IPS DF 4.7 (cell line): ENCODE measurements around the gene UFSP1.
"Not testable (repeated sequence)": the region's sequence is repeated elsewhere in the genome, so short reads cannot be mapped to it uniquely, and the experiment has no call there.

ENCODE experiments used
- DNase-seq: peaks from one replicate; pipeline ENCODE4 v3.0.0-alpha.2; 2013; ENCODE audit warnings: low spot score; ENCODE audit errors: extremely low read depth

Gene UFSP1

DNA sequence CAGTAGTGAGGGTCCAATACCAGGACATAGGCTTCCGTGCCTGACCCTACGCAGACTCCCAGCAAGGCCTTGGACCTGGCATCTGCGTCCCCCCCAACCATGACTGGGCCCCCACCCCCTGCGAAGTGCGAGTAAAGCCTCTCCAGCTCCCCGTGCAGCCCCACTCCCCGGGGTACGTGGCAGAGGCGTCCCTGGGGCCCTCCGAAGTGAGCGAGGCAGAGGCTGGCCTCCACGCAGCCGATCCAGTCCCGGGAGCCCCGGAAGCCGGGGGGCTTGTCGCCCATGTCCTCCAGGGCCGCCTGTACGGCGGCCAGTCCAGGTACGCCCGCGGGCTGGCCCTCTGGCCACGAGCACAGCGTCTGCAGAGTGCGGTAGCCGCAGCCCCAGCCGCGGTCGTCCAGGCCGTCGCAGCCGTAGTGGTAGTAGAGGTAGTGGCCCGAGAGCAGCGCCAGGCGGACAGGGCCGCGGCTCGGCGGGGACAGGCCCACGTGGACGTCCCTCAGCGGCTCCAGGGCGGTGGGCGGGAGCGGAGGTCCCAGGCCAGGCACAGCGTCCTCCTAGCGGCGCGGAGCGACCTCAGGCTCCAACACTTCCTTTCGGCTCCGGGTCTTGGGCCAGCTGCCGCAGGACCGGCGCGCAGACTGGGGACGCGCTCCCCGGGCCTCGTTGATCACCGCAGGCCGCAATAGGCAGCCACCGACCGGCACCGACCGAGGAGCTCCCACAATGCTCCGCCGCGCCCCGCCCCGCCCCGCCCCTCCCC is at the start of gene UFSP1:
UFSP1 (minus strand) TSS at position 728 of the 763 bp plus-strand sequence; CDS start at position 284, 444 bp downstream.
- DNase-seq = no peak

DNA sequence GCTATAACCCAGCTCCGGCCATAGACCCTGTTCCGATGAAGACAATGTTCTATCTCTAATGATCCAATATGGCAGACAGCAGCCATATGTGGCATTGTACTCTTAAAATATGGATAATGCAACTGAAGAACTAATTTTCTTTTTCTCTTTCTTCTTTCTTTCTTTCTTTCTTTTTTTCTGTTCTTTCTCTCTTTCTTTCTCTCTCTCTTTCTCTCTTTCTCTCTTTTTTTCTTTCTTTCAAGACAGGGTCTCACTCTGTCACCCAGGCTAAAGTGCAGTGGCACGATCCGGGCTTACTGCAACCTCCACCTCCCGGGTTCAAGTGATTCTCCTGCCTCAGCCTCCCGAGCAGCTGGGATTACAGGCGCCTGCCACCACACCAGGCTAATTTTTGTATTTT is 46.7 kb upstream of the UFSP1 start:
- DNase-seq = not testable (repeated sequence)

DNA sequence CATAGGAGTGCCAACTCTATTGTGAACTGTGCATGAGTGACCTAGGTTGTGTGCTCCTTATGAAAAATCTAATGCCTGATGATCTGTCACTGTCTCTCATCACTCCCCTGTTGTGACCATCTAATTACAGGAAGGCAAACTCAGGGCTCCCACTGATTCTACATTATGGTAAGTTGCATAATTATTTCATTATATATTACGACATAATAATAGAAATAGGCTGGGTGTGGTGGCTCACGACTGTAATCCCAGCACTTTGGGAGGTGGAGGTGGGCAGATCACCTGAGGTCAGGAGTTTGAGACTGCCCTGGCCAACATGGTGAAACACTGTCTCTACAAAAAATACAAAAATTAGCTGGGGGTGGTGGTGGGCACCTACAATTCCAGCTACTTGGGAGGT is 45.9 kb upstream of the UFSP1 start:
- not testable (repeated sequence) for DNase-seq

DNA sequence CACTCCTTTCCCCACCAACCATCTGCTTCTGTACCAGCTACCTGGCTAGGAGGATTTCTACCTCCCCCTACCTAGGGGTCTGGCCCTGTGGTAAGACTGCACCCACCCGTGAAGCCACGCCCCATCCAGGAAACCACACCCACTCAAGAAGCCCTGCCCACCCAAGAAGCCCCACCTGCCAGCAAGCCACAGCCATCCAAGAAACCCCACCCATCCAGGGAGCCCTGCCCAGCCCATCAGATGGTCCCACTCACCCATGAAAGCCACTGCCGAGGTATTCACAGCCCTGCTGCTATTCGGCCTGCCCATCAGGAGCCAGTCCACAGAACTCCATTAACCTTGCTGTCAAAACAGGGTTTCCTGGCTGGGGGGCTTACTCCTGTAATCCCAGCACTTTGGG is 44.2 kb upstream of the UFSP1 start:
- DNase-seq = no peak

DNA sequence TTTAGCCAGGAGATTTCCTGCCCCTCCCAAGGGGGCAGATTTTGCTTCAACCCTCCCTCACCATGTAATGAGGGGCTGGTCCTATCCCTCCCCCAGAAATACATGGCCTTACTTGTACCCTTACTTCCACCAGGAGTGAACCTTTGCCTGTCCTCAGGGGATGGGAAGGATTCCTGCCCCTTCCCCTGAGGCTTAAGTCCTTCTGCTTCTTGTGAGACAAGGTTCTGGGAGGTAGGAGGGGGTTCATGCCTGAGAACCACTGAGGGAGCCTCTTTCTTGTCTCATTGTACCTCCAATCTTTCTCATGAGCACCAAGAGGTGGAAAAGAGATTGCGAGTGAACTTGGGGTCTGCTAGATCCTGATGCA is 40.3 kb upstream of the UFSP1 start:
- DNase-seq = no peak

DNA sequence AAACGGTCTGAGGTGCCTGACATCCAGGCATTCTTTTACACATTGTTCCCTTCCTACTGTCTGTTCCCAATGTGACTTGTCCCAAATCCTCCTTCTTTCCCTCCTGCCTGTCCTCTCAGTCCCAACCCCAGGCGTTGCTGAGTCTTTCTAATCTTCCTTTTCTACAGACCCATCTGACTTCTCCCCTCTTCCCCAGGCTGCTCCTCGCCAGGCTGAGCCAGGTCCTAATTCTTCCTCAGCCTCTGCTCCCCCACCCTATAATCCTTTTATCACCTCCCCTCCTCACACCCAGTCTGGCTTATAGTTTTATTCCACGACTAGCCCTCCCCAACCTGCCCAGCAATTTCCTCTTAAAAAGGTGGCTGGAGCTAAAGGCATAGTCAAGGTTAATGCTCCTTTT is 34.1 kb upstream of the UFSP1 start:
- not testable (repeated sequence) for DNase-seq

DNA sequence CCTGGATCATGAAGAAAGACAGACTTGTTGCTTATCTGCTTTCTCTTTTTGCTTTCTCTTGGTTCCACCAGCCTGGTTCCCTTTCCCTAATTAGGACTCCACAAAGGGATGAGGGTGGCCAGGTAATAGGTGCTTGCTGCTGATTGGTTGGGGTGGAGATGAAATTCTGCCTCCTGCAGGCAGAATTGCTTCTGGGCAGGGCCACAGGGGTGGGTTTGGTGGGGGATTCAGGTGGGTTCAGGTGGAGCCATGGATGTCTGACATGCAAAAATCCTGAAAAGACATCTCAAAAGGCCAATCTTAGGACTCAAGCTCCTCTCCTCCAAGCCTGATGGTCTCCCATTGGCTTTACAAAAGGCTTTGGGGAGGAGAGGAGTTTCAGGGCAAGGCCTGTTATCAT is 31.5 kb upstream of the UFSP1 start:
- DNase-seq = no peak

DNA sequence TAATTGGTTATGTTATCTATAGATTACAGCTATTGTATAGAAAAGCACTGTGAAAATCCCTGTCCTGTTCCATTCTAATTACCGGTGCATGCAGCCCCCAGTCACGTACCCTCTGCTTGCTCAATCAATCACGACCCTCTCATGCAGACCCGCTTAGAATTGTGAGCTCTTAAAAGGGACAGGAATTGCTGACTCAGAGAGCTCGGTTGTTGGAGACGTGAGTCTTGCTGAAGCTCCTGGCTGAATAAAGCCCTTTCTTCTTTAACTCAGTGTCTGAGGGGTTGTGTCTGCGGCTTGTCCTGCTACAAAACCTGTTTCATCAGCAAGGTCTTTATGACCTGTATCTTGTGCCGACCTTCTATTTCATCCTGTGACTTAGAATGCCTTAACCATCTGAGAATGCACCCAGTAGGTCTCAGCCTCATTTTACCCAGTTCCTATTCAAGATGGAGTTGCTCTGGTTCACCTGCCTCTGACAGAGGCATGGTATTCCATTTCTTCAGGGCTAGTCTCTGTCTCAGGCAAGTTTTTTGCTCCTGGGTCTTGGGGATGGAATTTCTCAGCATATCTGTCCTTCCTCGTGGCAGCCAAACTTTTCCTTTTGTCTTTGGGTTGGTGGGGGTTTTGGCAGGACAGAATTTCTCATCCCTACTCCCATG is 30.4 kb upstream of the UFSP1 start:
- DNase-seq = not testable (repeated sequence)

- DNase-seq = not testable (repeated sequence)
These were observed 29.8 kb upstream of the UFSP1 start for GRCh38 chr7:100919335-100919734.

DNA sequence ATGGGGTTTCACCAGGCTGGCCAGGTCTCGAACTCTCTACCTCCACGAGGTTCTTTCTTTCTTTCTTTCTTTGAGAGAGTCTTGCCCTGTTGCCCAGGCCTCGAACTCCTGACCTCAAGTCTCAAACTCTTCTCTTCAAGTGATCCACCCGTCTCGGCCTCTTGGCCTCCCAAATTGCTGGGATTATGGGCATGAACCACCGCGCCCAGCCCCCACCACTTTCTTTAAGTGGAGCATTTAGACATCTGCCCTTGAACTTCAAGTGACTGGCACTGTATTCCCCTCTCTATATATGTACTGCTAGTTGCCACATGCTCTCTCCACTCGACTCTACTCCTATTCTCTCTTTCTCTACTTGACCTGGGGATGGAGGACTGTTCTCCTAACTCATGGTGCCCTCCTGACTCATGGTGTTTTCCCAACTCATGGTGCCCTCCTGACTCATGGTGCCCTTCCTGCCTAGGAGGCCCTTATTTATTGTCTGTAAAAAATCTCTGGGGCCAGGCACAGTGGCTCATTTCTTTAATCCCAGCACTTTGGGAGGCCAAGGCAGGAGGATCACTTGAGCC is 25.4 kb upstream of the UFSP1 start:
- no peak for DNase-seq

DNA sequence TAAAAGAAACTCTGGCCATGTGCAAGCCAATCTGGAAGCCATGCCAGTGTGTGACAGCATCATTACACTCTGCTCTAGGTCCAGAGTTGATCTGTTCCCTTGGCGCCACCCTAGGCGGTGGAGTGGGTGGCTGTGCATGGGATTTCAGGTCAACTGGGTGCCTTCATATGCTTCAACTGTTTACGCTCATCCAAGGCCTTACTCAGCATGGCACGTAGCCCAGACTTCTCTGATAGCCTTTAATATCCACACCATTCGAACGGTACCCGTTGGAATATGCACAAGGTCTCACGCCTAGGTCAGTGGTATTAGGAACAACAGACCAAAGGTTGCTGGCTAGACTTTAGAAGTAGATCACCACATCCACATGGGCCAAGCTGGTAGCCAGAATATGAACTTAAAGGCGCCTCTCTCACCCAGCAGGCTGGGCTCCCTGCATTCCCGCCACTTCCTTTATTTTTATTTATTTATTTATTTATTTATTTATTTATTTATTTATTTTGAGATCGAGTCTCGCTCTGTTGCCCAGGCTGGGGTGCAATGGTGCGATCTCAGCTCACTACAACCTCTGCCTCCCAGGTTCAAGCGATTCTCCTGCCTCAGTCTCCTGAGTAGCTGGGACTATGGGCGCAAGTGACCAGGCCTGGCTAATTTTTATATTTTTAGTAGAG is 24.8 kb upstream of the UFSP1 start:
- no peak for DNase-seq

- DNase-seq = no peak
These were observed 22.0 kb upstream of the UFSP1 start for GRCh38 chr7:100911484-100911883.

DNA sequence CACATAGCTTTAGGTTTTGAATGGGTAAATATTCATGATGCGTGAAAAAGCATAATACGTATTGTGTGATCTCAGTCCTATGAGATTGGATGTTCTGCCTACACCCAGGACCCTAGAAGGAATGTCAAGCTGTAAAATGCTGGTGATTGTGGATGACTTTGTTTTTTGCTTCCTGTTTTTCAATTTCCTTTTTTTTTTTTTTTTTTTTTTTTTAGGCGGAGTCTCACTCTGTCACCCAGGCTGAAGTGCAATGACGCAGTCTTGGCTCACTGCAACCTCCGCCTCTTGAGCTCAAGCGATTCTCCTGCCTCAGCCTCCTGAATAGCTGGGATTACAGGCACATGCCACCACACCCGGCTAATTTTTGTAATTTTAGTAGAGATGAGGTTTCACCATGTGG is 20.9 kb upstream of the UFSP1 start:
- not testable (repeated sequence) for DNase-seq

GRCh38 chr7:100908512-100908911 is 19.0 kb upstream of the UFSP1 start:
- no peak for DNase-seq

DNA sequence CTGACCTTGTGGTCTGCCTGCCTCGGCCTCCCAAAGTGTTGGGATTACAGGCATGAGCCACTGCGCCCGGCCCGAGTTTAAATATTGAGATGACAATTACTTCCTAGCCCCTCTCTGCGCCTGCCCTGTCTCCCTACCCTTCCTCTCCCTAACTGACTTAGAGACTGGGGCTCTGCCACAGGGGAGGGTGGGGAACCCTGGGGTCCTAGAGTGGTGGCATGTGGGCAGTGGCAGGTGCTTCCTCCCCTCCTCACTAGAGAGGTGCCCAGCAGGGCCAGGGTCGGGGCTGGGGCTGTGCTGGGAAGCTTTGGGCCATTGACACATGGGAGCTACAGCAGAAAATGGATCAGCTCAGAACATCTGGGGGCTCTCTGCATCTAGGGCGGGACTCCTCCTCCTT is 13.1 kb upstream of the UFSP1 start:
- DNase-seq = no peak

- no peak for DNase-seq
These were observed 12.4 kb upstream of the UFSP1 start for GRCh38 chr7:100901921-100902332.

DNA sequence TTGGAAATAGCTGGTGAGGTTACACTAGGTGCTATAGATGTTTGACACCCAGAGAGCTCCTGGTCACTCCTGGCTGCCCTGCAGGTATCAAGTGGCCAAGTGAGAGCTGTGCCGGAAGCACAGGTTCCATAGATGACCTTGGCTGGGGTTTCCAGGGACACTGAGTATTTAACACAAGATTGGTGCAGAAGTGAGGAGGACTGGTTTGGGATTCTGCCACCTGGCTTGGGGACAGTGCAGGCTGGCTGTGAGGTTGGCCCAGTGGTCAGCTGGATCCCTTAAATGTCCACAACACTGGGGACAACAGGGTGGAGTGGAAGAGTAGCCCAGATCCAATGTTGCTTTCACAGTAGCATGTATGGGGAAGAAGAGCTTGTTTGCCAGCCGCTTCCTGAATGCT is 11.5 kb upstream of the UFSP1 start:
- no peak for DNase-seq

DNA sequence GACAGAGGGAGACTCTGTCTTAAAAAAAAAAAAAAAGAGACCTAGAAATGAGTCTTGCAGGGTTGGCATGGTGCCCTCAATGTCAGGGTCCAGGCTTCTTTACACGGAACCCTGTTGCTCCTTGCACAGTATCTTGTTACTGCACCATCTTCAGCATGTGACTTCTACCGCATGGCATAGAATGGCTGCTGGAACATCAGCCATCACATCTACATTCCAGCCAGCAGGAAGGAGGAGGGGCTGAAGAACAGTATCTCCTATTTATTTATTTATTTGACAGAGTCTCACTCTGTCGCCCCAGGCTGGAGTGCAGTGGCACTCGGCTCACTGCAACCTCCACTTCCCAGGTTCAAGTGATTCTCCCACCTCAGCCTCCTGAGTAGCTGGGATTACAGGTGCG is 9.9 kb upstream of the UFSP1 start:
- DNase-seq = no peak

DNA sequence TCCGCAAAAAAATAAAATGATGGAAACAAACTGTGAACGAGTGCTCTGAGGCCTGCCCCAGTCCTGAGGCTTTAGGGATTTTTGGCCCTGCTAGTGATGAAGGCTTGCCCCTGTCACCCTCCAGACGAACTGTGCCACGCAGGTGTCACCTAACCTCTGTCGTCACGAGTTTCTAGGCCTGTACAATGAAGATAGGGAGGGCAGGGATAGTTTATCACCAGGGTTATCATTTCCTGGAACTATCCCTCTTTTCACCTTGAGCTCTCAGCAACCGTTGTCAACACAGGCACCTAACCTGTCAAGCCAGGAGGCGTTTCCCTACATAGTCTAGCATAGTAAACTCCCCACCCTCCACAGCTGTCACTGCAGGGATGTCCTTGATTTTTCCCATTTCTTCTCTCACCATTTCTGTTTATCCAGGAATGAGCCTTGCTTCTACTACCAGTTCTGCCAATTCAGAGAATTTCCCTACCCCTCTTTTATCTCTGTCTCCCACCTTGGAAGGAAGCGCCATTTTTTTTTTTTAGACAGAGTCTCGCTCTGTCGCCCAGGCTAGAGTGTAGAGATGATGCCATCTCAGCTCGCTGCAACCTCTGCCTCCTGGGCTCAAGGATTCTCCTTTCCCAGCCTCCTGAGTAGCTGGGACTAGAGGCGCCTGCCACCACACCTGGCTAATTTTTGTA is 8.4 kb upstream of the UFSP1 start:
- DNase-seq = no peak

- DNase-seq = no peak
These were observed 7.5 kb upstream of the UFSP1 start for GRCh38 chr7:100896732-100897608.
